ENCODE results near the gene CRAMP1.

The CRAMP1 gene

GRCh38 chr16:1634541-1634940, 22.4 kb downstream of the CRAMP1 start:
- no peak for DNase-seq

- DNase-seq: no peak
These were observed 22.9 kb downstream of the CRAMP1 start for GRCh38 chr16:1635070-1635469.

GRCh38 chr16:1637526-1637925, 25.4 kb downstream of the CRAMP1 start:
- no peak for DNase-seq

DNA sequence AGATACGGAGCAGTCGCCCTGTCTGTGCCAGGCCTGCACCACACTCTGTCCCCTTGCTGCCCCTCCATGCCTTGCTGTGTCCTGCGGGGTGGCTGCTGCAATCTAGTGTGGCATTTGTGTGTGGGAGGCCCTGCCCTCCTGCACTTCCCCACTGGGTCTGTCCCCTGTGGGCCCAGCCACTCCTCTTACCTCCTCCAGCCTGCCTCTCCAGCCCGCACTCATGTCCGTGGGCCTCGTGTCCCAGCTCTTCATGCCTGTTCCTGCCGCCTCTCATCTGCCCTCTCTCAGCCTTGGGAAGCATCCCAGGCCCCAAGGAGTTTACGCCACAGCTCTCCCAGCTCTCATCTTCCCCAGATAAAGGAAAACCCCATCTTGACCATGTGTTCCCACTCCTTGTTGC, 26.6 kb downstream of the CRAMP1 start:
- DNase-seq: no peak

GRCh38 chr16:1639282-1639681, 27.1 kb downstream of the CRAMP1 start:
- no peak for DNase-seq

DNA sequence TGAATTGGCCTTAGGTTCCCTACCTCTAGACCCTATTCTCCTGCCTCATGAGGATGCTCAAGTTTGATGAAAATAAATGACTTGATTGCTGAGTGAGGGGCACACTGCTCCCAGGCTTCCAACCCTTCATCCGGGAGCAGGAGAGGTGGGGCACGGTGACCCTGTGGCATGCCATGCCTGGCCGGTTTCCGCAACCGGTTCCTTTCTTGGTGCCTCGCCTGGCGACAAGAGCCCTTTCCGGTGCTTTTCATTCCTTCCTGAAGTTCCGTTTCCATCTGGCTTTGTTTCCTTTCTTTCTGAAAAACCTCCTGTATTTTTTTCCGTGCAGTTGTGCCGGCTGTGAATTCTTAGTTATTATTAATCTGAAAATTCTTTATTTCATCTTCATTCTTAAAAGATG, 27.7 kb downstream of the CRAMP1 start:
- DNase-seq: no peak

DNA sequence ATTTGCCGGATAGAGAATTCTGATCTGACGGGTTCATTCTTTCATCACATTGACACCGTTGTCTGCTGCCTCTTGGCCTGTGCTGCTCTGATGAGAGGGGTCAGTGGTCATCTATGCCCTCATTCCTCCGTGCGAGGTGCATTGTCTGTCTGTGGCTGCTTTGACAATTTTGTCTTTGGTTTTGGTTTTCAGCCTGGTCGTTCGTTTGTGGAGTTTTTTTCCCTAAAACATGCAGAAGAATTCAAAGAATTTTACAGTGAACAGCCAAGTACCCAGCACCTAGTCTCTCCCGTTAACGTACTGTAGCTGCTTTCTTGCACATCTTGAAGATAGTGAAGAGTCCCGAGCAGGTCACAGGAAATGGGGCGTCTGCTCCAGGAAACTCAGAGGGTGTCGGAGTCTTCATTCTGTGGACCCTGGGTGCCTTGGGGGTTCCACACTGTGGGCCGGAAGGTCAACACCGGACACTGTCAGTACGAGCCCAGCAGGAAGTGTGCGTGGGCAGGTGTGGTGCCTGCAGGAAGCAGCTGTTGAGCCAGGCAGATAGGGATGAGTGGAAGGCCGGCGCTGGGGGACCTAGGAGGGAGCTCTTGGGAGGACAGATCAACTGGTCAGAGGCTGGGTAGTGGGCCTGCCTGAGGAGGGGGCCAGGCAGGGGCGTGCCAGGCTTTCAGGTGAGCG, 28.2 kb downstream of the CRAMP1 start:
- DNase-seq: no peak

- DNase-seq: no peak
These were observed 29.1 kb downstream of the CRAMP1 start for GRCh38 chr16:1641261-1641660.

GRCh38 chr16:1642148-1642547, 30.0 kb downstream of the CRAMP1 start:
- DNase-seq: no peak

GRCh38 chr16:1642753-1643152, 30.6 kb downstream of the CRAMP1 start:
- DNase-seq: no peak

DNA sequence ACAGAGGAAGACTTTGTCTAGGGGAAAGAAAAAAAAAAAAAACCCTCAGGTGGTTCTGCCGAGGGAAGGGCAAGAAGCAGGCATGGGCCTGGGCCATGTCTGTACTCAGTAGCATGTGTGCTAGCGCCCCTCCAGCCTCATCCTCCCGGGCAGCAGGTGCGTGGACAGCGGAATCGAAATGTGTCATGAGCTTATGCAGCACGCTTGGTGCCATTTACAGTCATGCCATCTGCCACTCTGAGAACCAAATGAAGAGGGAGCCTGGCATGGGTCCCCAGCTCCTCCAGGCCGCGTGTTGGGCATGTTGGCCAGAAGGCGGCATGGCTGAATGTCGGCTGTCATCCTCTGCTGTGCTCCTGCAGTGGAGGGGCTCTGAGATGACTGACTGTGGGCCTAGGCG, 31.4 kb downstream of the CRAMP1 start:
- no peak for DNase-seq

GRCh38 chr16:1645914-1646525, 33.9 kb downstream of the CRAMP1 start:
- DNase-seq: peak; percentile 54

DNA sequence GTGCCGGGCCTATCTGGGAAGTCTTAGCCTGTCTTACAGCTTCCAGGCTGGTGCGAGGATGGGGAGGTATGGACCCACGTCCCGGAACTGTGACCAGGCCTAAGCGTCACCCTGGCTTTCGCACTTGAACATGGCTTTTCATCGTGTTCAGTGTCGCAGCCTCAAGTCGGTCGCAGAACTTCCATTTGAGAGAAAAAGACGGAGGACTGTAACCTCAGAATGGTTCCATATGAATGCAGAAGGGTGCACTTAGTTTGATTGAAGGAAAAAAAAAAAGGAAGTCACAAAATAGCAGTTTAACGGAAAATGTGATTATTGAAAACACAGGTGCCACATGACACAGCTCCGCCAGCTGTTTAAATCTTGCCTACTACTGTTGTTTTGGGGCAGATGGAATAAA, 35.7 kb downstream of the CRAMP1 start:
- no peak for DNase-seq

GRCh38 chr16:1650131-1650530, 38.0 kb downstream of the CRAMP1 start:
- no peak for DNase-seq

- DNase-seq: peak; percentile 7
These were observed 39.2 kb downstream of the CRAMP1 start for GRCh38 chr16:1651094-1651973.

DNA sequence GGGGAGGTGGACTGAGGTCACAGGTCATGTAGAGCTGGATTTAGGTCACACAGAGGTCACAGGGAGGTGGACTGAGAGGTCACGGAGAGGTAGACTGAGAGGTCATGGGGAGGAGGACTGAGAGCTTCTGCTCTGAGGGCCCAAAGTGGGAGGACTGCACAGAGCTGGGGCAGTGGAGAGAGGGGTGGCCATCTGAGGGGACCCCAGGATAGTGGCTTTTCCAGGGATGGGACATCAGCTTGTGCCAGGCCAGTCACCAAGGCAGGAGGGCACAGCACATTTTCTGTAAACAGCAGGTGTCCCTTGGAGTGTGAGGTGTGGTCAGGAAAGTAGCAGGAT, 39.8 kb downstream of the CRAMP1 start:
- no peak for DNase-seq

GRCh38 chr16:1653023-1653422, 40.9 kb downstream of the CRAMP1 start:
- no peak for DNase-seq

- DNase-seq: no peak
These were observed 42.5 kb downstream of the CRAMP1 start for GRCh38 chr16:1654505-1655268.

GRCh38 chr16:1655269-1655807, 43.2 kb downstream of the CRAMP1 start:
- no peak for DNase-seq

DNA sequence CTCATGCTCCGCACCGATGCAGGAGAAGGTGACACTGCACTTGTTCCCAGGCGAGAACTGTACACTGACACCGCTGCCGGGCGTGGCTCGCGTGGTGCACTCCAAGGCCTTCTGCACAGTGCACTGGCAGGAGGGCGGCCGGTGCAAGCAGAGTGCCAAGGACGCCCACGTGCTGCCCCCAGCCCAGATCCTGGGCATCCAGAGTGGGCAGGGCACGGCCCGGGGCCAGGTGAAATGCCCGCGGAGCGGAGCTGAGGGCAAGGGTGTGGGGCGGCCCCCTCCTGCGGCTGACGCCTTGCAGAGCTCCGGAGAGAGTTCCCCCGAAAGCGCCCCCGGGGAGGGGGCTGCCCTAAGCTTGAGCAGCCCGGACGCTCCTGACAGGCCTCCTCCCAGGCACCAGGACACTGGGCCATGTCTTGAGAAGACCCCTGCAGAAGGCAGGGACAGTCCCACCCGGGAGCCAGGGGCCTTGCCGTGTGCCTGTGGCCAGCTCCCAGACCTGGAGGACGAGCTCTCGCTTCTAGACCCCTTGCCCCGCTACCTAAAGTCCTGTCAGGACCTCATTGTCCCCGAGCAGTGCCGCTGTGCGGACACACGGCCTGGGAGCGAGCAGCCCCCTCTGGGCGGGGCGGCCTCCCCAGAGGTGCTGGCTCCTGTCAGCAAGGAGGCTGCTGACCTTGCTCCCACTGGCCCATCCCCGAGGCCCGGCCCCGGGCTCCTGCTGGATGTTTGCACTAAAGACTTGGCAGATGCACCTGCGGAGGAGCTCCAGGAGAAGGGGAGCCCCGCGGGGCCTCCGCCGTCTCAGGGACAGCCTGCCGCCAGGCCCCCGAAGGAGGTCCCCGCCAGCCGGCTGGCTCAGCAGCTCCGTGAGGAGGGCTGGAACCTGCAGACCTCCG, 44.0 kb downstream of the CRAMP1 start:
- no peak for DNase-seq

DNA sequence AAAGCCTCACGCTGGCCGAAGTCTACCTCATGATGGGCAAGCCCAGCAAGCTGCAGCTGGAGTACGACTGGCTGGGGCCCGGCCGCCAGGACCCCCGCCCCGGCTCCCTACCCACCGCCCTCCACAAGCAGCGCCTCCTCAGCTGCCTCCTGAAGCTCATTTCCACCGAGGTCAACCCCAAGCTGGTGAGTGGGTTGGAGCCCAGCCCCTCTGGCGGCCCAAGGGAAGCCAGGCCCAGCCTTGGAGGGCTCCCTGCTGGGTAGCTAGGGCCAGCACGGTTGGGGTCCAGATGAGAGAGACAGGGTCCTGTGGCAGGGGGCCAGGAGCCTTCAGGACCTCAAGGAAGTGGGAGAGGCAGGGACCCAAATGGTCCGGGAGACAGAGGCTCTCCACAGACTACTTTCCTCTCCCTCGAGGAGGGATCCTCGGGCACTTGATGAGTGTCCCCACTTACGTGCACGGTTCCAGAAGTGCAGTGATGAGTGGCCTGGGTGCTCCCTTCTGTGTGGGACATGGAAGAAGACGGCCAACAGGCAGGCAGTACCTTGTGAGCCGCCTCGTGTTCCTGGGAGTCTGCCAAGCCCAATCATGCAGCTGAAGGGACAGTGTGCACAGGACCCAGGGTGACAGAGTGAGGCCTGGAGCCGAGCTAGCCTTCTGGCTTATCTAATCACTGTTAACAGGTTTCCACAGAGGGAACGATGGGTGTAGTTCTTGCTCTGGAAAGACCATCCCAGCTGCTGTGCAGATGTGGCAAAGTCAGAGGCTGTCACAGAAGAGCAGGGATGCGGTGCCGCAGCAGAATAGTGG, 44.9 kb downstream of the CRAMP1 start:
- DNase-seq: no peak

All from EL (cell line).